Ishikawa (cell line): Measurements from ENCODE around the gene REXO1.

ENCODE experiments used
- CEBPB ChIP-seq: IDR thresholded peaks from 2 replicates; pipeline ENCODE4 v1.6.1; 2012
- CREB1 ChIP-seq: IDR thresholded peaks from 2 replicates; pipeline ENCODE4 v1.6.1; 2012; ENCODE audit warnings: low read depth
- EP300 ChIP-seq: IDR thresholded peaks from 2 replicates; pipeline ENCODE4 v1.6.1; 2012; ENCODE audit warnings: borderline replicate concordance
- FOXM1 ChIP-seq: IDR thresholded peaks from 2 replicates; pipeline ENCODE4 v1.6.1; 2012; ENCODE audit warnings: low read depth, borderline replicate concordance
- MAX ChIP-seq: IDR thresholded peaks from 2 replicates; pipeline ENCODE4 v1.6.1; 2012
- RAD21 ChIP-seq: IDR thresholded peaks from 2 replicates; pipeline ENCODE4 v1.6.1; 2012; ENCODE audit warnings: low read depth
- REST ChIP-seq: IDR thresholded peaks from 2 replicates; pipeline ENCODE4 v1.6.1; 2012; ENCODE audit warnings: low read depth, mild to moderate bottlenecking
- TAF1 ChIP-seq: IDR thresholded peaks from 2 replicates; pipeline ENCODE4 v1.6.1; 2012; ENCODE audit warnings: low read depth, mild to moderate bottlenecking
- TEAD4 ChIP-seq: IDR thresholded peaks from 2 replicates; pipeline ENCODE4 v1.6.1; 2012
- YY1 ChIP-seq: IDR thresholded peaks from 2 replicates; pipeline ENCODE4 v1.6.1; 2012; ENCODE audit warnings: low read depth
- ZBTB7A ChIP-seq: IDR thresholded peaks from 2 replicates; pipeline ENCODE4 v1.6.1; 2012; ENCODE audit warnings: low read depth
- TF ChIP-seq, protein P1 (sequence below): IDR thresholded peaks from 2 replicates; pipeline ENCODE4 v1.6.1; 2012

DNA sequence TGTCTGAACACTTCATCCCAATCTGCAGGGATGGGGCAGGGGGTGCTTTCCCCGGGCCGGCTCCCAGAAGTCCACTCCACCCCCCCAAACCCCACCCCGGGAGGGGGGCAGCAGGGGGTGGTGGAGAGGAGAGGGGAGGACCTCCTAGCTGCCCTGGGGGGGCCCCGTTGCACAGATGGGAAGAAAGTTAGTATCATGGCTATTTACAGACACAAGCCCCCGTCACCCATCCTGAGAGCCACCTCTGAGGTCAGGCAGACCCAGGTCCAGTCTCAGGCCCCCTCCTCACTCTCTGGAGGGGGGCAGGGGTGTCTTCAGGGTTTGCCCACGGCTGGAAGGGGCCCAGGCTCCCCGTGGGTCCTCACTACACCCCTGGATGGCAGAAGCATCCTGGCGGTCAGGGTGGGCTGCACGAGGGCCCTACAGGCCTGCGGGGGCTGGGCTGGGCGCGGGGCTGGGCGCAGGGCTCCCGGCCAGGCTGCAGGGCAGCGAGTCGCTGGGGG lies 5.8 kb upstream of the REXO1 start:
- TF ChIP-seq, protein P1, sequence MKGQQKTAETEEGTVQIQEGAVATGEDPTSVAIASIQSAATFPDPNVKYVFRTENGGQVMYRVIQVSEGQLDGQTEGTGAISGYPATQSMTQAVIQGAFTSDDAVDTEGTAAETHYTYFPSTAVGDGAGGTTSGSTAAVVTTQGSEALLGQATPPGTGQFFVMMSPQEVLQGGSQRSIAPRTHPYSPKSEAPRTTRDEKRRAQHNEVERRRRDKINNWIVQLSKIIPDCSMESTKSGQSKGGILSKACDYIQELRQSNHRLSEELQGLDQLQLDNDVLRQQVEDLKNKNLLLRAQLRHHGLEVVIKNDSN: no peak
- TF ChIP-seq TEAD4 (no peak), REST (no peak), MAX (no peak), EP300 (no peak), RAD21 (no peak), YY1 (no peak), CREB1 (no peak), CEBPB (no peak), FOXM1 (no peak), ZBTB7A (no peak), TAF1 (no peak)
